Measurements from ENCODE around the gene DSCAML1. TPM values are rescaled to one million over a fixed set of nuclear protein-coding genes. Genes with fewer than 3 reads are reported as not detected.

Gene DSCAML1
- total RNA-seq, 4 donors from 2014 or later: 0.54 to 1.8 (median 0.99) TPM

GRCh38 chr11:117713538-117713991 is 83.5 kb downstream of the DSCAML1 start:
- Histone ChIP-seq H3K27ac (no peak overlapping the region), H3K36me3 (no peaks in the 10 kb centered on the region), H3K27me3 (no peaks in the 10 kb centered on the region), H3K4me1 (peaks cover 14 to 24% of the 10 kb centered on the region in 2 donors), H3K4me3 (replicated peaks in 1 of 3) (no peak overlapping the region), H3K9me3 (no peaks in the 10 kb centered on the region)
- DNase-seq: no peak
- TF ChIP-seq POLR2A (IDR thresholded peaks at IDR 0.05) (no peak), CTCF (IDR thresholded peaks at IDR 0.05) (no peak)
- intact Hi-C loops (cut with DNase I): no loop called here
- 88 to 96% methylated on average over 6 of the region's 6 CpGs for WGBS, 2 donors

GRCh38 chr11:117712530-117712929 is 84.5 kb downstream of the DSCAML1 start:
- H3K27me3 ChIP-seq: no peaks in the 10 kb centered on the region
- no peak overlapping the region for H3K27ac ChIP-seq
- no peaks in the 10 kb centered on the region for H3K9me3 ChIP-seq
- intact Hi-C loops (cut with DNase I): no loop called here
- H3K4me1 ChIP-seq: peaks cover 5 to 16% of the 10 kb centered on the region in 2 donors
- no peaks in the 10 kb centered on the region for H3K36me3 ChIP-seq
- TF ChIP-seq POLR2A (IDR thresholded peaks at IDR 0.05): no peak
- TF ChIP-seq CTCF (IDR thresholded peaks at IDR 0.05): no peak
- 92 to 94% methylated on average over 13 of the region's 13 CpGs for WGBS, 2 donors
- DNase-seq: no peak
- H3K4me3 ChIP-seq (replicated peaks in 1 of 3): no peak overlapping the region

- no peak for TF ChIP-seq POLR2A (IDR thresholded peaks at IDR 0.05)
- TF ChIP-seq CTCF (IDR thresholded peaks at IDR 0.05): no peak
- WGBS, 2 donors: 87 to 88% methylated on average over 7 of the region's 7 CpGs
- H3K4me1 ChIP-seq: peaks cover 0 to 4% of the 10 kb centered on the region in 2 donors
- H3K9me3 ChIP-seq: no peaks in the 10 kb centered on the region
- H3K27ac ChIP-seq: no peak overlapping the region
- H3K36me3 ChIP-seq: no peaks in the 10 kb centered on the region
- no peak for DNase-seq
- intact Hi-C loops (cut with DNase I): no loop called here
- H3K27me3 ChIP-seq: no peaks in the 10 kb centered on the region
- H3K4me3 ChIP-seq (replicated peaks in 1 of 3): no peak overlapping the region
Observed at GRCh38 chr11:117711331-117711730, 85.7 kb downstream of the DSCAML1 start.

- Histone ChIP-seq H3K9me3 (no peaks in the 10 kb centered on the region), H3K4me1 (no peaks in the 10 kb centered on the region), H3K27ac (no peak overlapping the region), H3K27me3 (no peaks in the 10 kb centered on the region), H3K36me3 (no peaks in the 10 kb centered on the region), H3K4me3 (replicated peaks in 1 of 3) (no peak overlapping the region)
- no peak for TF ChIP-seq POLR2A (IDR thresholded peaks at IDR 0.05)
- no peak for TF ChIP-seq CTCF (IDR thresholded peaks at IDR 0.05)
- DNase-seq: no peak
- WGBS, 2 donors: 84 to 88% methylated on average over 4 of the region's 4 CpGs
- intact Hi-C loops (cut with DNase I): no loop called here
Observed at GRCh38 chr11:117710211-117710610, 86.8 kb downstream of the DSCAML1 start.

GRCh38 chr11:117706322-117706814 is 90.6 kb downstream of the DSCAML1 start:
- intact Hi-C loops (cut with DNase I): no loop called here
- Histone ChIP-seq H3K4me3 (replicated peaks in 1 of 3) (no peak overlapping the region), H3K36me3 (no peaks in the 10 kb centered on the region), H3K9me3 (no peaks in the 10 kb centered on the region), H3K27ac (no peak overlapping the region), H3K27me3 (no peaks in the 10 kb centered on the region), H3K4me1 (no peaks in the 10 kb centered on the region)
- WGBS, 2 donors: 93% methylated on average over 12 of the region's 12 CpGs
- TF ChIP-seq CTCF (IDR thresholded peaks at IDR 0.05): no peak
- DNase-seq: no peak
